HG02938 (cell line): ENCODE measurements around the gene VAC14.
"Not testable (repeated sequence)": the region's sequence is repeated elsewhere in the genome, so short reads cannot be mapped to it uniquely, and the experiment has no call there.

ENCODE experiments used
- ATAC-seq: cut with Tn5 transposase; IDR thresholded peaks from one replicate; pipeline ENCODE4 v1.9.1; 2021; ENCODE audit warnings: mild to moderate bottlenecking, moderate library complexity; ENCODE audit not compliant: unreplicated experiment

VAC14 gene

GRCh38 chr16:70651524-70651923 is 149.4 kb downstream of the VAC14 start:
- ATAC-seq, result no peak

DNA sequence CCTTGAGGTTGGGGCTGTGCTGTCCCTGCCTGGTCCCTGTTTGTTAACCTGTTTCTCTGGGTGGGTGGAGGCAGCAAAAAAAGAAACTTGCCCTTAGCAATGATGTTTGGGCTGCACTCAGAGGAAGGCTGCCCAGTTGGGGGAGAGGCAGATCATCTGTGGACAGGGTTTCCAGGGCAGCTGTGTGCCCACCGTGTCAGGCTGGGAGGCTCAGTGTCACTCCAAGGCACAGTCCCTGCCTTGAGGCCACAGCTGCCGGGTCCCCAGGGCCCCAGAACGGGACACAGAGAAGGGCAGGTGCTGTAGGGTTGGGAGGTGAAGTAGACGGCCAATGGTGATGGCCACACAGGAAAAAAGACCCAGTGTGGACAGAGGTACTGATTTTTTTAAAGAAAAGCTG is 150.7 kb downstream of the VAC14 start:
- ATAC-seq, result no peak

- no peak for ATAC-seq
Observed at GRCh38 chr16:70649300-70649699, 151.7 kb downstream of the VAC14 start.

DNA sequence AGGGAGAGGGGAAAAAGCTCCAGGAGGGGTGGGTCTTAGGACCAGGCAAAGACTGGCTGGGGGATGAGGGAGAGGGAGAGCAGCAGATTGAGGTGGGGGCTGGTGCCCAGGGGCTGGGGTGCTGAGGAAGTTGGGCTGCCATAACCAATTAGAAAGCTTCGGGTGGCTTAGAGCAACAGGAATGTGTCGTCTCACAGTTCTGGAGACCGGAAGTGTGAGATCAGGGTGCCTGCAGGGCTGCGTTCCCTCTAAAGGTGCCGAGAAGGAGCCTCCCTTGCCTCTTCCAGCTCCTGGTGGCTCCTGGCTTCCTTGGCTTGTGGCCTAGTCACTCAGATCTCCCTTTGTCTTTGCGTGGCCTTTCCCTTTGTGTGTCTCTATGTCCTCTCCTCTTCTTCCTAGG is 152.4 kb downstream of the VAC14 start:
- no peak for ATAC-seq

- ATAC-seq, result no peak
Observed at GRCh38 chr16:70647441-70648359, 153.3 kb downstream of the VAC14 start.

DNA sequence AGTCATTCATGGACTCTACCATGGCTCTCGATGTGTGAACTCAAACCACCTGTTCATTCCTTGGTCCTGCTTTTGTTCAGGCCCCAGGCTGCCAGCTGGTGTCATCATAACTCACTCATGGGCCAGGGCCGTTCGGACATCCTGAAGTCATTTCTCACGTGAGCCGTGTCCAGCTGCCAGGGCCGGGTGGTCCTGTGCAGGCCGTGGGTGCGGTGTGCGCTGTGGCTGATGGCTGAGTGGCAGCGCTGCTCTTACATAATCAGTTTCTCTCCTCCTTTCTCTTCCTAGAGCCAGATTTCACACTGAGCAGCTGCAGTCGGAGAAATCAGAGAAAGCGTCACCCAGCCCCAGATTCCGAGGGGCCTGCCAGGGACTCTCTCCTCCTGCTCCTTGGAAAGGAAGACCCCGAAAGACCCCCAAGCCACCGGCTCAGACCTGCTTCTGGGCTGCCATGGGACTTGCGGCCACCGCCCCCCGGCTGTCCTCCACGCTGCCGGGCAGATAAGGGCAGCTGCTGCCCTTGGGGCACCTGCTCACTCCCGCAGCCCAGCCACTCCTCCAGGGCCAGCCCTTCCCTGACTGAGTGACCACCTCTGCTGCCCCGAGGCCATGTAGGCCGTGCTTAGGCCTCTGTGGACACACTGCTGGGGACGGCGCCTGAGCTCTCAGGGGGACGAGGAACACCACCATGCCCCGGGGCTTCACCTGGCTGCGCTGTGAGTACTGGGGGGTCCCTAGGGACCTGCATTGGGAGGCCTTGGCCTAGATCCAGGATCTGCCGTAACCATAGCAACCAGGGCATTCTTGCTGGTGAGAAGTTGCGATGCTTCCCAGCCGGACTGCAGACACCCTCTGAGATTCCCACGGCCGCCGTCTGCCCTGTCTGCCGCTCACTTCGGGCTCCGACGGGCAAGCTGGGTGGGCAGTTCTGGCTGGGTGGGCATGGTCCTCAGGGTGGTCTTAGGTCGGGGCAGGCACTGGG is 154.4 kb downstream of the VAC14 start, which contains the start of gene IL34:
TSS of gene IL34 (plus strand) at position 300 of the 982 bp plus-strand sequence. CDS start at position 689, 389 bp downstream.
- ATAC-seq, result no peak

DNA sequence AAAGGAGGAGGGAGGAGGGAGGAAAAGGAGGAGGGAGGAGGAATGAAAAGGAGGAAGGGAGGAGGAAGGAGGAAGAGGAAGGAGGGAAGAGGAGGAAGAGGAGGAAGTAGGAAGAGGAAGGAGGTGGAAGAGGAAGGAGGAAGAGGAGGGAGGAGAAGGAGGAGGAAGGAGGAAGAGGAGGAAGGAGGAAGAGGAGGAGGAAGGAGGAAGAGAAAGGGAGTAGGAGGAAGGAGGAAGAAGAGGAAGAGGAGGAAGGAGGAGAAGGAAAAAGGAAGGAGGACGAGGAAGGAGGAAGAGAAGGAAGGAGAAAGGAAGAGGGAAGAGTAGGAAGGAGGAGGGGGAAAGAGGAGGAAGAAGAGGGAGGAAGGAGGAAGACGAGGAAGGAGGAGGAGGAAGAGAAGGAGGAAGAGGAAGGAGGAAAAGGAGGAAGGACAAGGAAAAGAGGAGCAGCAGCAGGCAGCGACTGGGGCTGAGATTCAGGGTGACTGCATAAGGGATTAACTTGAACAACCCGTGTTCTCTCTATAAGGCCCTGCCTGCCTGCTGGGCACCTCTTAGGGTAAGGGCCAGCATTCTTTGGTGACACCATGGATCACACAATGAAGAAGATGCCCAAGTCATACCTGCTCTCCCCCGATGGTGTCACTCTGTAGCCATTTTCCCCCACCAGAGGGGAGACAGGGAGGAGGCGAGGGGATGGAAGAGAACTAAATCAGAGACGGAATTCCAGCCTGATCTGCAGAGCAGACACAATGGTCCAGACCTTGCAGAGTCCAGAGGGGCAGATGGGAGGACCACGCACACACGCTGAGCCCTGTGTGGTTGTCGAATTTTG is 156.0 kb downstream of the VAC14 start:
- no peak for ATAC-seq

- ATAC-seq, result not testable (repeated sequence)
Observed at GRCh38 chr16:70643264-70643663, 157.7 kb downstream of the VAC14 start.

DNA sequence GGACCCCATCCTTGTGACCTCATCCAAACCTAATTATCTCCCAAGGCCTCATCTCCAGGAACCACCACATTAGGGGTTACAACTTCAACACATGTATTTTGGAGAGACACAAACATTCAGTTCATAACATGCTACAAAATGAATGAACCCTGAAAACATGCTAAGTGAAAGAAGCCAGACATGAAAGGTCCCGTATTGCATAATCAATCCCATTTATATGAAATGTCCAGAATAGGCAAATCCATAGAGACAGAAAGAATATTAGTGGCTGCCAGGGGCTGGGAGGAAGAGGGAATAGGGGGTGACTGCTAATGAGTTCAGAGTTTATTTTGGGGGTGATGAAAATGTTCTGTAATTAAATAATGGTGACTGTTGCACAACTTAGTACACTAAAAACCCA is 158.3 kb downstream of the VAC14 start:
- no peak for ATAC-seq

- no peak for ATAC-seq
Observed at GRCh38 chr16:70638814-70639792, 161.9 kb downstream of the VAC14 start.
